Right renal cortex interstitium (tissue), 3 donors: Measurements from ENCODE around the gene LTBR. TPM values are rescaled to one million over a fixed set of nuclear protein-coding genes. Genes with fewer than 3 reads are reported as not detected.

Experiments
- DNase-seq, 3 donors: peaks; one replicate each; pipeline ENCODE4 v3.0.0-alpha.2; 2013; ENCODE audit warnings: low read depth in 3 of 3, low spot score in 2 of 3
- polyA plus RNA-seq, 3 donors: library from polyadenylated mRNA; unstranded; fragments of 120-200 nt; gene quantifications; one replicate each; pipeline ENCODE4 v1.2.1, GENCODE V29; 2013; ENCODE audit not compliant: insufficient read length in 3 of 3

The LTBR gene
- polyA plus RNA-seq, 3 donors, result 54.1 to 59.7 (median 57.7) TPM

DNA sequence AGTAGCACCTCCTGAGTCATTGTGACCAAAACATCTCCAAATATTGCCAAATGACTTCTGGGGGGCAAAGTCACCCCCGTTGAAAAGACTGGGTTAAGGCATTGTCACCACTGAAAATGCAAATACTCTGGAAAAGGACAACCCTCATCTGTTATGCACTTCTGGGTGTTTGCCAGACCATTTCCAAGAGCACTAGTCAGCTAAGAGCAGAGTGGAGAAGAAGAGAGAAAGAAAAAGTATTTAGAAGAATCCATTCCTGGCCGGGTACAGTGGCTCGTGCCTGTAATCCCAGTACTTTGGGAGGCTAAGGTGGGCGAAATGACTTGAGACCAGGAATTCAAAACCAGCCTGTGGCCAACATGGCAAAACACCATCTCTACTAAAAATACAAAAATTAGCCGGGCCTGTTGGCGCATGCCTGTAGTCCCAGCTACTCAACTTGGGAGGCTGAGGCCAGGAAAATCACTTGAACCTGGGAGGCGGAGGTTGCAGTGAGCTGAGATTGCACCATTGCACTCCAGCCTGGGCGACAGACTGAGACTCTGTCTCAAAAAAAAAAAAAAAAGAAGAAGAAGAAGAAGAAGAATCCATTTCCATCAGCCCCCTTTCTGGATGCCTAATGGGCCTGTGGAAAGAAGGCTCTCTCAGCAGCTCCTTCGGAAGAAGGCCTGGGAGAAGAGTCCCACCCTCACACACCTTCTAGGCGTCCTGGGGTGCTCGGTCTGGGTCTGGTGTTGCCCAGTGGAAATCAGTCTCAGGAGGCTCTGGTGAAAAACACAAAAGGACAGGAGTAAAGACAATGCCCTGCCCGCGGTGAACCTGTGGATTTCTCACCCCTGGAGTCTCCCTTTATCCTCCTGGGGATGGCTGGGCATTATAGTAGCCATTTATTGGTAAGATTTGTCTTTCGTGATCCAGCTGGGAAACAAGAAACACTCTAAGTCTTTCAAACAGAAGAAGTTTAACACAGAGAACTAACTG is 3.5 kb upstream of the LTBR start:
- DNase-seq, result no peak

DNA sequence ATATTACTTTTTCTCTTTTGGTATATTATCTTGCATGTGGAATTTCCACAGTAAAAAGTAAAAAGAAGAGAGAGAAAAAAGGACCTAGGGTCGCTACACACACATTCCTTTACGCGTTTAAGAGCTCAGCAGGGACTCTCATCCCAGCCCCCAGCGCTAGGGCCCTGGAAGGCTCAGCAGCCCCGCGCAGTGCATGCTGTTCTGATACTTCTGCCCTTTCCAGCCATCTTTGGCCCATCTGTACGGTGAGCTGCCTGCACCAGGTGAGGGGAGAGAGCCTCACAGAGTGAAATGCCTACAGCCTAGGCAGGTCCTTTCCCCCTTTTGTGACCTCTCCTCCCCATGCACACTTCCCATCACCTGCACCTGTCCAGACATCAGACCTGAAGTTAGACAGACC is 1.6 kb upstream of the LTBR start:
- no peak for DNase-seq

DNA sequence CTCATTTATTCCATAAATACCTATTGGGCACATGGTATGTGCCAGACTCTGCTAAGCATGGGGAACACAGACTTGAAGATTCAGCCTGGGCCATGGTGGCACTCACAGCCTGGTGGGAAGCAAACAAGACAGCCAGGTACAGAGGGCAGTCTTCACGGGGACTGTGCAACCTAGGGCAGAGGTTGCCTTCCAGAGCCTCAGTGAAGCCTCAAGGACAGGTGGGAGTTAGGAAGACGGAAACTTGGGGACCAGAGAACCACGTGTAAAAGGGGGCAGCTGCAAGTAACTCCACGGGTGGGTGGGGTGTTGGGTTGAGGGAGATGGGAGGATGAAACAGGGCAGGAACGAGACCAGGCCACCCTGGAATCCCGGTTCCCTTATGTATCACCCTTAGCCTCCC is 980 bp upstream of the LTBR start:
- no peak for DNase-seq

DNA sequence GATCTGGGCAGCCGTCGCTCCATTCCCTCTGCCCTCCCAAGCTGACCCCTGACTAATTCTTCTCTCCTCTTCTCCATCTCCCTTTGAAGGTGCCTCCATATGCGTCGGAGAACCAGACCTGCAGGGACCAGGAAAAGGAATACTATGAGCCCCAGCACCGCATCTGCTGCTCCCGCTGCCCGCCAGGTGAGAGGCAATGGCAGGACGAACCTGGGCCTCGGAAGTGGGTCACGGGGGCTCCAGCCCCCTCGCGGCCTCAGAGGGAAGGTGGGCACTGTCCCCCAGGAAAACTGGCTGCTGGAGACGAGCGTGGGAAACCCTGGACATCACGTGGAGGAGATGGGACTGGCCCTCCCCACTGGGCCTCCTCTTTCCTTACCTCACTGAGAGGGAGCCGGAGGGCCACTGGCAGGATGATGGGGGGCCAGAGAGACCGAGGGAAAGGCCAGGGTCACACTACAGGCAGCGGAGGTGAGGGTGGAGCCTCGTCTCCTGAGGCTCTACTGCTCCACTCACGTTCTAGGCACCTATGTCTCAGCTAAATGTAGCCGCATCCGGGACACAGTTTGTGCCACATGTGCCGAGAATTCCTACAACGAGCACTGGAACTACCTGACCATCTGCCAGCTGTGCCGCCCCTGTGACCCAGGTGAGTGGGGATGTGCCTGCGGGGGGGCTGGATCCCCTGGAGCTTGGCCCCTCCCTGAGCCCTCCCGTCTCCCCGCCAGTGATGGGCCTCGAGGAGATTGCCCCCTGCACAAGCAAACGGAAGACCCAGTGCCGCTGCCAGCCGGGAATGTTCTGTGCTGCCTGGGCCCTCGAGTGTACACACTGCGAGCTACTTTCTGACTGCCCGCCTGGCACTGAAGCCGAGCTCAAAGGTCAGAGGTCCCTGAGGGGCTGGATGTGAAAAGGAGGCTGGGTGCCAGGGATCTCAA is 806 bp downstream of the LTBR start:
- no peak for DNase-seq

DNA sequence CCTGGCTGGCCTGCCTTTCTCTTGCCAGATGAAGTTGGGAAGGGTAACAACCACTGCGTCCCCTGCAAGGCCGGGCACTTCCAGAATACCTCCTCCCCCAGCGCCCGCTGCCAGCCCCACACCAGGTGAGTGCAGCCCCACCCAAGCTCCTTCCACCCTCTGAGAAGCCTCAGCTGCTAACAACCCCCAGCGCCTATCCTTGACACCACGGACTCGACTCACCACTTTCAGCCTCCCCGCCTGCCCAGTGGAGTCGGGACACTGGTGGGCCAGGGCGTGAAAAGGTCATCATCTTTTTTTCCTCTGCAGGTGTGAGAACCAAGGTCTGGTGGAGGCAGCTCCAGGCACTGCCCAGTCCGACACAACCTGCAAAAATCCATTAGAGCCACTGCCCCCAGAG is 2.1 kb downstream of the LTBR start:
- no peak for DNase-seq

DNA sequence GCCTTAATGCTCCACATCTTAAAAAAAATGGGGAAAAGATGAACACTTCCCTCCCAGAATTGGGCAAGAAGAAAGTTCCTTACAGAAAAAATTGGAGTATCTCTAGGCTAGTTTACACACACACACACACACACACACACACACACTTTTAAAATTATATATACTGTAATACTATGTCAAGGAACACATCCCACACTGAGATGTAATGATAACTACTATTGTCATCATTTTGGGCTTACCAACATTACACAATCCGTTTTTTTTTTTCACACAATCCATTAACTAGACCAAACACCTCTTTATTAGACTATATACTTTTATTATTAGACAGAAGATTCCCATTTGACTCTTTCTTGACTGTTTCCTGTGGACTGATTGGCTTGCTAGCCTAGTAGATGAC is 2.5 kb downstream of the LTBR start:
- DNase-seq, result no peak

DNA sequence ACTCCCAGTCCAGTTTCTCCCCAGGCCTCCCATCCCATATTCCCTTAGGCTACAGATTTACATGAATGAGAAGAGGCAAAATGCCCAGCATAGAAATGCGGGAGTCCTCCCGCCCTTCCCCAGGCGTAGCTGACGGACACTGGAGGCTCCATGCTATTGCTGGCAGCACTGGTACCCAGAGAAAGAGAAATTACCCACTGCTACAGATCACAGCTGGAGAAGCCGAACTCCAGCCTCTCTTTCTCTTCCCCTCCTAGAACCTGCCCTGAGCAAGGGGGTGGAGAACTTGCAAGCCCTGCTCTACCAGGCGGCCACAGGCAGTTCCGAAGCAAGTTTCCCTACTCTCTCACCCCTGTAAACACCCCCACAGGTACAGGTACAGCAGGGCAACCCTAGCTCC is 3.6 kb downstream of the LTBR start:
- no peak for DNase-seq

DNA sequence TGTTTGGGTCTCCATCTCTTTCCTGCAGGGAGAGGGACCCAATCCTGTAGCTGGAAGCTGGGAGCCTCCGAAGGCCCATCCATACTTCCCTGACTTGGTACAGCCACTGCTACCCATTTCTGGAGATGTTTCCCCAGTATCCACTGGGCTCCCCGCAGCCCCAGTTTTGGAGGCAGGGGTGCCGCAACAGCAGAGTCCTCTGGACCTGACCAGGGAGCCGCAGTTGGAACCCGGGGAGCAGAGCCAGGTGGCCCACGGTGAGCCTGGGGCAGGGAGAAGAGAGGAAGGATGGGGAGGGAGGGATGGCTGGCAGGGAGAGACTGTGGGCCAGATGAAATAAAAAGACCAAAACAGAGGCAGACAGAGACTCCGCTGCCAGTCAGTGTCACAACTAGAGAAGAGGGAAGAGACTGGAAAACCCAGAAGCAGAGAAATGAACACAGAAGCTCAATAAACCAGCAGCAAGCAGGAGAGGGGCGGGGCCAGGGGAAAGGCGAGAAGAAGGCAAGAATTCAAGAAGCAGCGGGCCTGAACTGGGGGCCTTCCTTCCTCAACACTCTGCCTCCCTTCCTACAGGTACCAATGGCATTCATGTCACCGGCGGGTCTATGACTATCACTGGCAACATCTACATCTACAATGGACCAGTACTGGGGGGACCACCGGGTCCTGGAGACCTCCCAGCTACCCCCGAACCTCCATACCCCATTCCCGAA is 6.3 kb downstream of the LTBR start:
- no peak for DNase-seq

DNA sequence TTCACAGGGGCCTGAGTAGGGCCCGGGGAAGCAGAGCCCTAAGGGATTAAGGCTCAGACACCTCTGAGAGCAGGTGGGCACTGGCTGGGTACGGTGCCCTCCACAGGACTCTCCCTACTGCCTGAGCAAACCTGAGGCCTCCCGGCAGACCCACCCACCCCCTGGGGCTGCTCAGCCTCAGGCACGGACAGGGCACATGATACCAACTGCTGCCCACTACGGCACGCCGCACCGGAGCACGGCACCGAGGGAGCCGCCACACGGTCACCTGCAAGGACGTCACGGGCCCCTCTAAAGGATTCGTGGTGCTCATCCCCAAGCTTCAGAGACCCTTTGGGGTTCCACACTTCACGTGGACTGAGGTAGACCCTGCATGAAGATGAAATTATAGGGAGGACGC is 7.1 kb downstream of the LTBR start:
- no peak for DNase-seq

DNA sequence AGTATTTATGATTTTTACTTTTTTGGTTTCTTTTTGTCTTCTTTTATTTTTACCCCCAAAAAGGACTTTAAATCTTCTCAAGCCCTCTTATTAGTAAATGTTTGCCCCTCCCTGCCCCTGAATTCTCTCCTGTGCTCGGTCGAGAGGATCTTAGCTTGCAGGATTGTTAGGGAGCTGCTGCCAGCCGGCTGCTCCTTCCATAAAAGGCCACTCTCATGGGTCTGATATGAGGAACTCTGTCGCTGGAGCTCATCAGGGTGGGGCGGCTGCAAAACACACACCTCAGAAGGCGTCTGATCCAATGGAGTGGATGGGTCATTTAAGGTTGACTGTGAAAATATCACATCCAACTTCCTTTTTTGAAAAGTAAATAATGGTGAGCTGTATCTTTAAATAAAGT is 8.5 kb downstream of the LTBR start:
- DNase-seq, result no peak

DNA sequence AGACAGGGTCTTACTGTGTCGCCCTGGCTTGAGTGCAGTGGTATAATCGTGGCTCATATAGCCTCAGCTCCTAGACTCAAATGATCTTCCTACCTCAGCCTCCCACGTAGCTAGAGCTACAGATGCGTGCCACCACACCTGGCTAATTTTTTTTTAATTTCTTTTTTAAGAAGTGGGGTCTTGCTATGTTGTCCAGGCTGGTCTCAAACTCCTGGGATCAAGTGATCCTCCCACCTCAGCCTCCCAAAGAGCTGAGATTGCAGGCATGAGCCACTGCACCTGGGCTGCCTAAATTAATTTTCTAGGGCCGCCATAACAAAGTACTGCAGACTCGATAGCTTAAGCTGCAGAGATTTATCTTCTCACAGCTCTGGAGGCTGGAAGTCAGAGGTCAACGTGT is 9.1 kb downstream of the LTBR start:
- no peak for DNase-seq

DNA sequence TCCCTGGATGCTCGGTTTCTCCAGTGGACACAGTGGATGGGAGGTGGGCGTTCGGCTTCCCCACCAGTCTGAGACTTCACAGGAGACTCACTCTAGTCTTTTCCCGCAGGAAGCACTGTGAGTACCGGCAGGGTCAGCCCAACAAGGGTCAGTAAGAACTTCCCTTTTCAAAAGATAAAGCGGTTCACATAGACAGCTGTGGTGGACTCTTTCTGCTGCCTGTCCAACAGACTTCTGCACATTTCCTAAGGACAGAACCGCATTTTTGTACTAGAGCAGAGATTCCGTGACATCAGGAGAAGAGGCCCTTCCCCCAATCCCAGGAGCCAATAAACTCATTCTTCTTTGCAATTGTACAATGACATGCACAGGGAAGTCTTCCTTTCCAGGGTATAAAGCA is 10.4 kb downstream of the LTBR start:
- DNase-seq, result no peak

DNA sequence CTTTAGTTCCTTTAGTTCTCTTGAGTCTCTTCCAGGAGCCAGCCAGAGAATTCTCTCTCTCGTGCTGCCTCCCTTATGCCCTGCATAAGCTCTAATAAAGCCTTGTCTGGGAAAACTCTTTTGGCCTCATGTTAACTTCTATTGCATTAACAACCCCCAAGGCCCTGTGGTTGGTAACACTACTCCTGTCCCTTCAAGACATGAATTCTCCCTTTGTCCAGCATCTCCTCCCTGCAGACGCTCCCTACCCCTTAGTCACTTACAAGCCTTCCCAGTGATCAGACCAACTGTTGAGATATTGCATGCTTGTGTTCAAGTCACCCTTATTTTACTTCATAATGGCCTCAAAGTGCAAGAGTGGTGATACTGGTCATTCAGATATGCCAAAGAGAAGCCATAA is 12.1 kb downstream of the LTBR start:
- no peak for DNase-seq

DNA sequence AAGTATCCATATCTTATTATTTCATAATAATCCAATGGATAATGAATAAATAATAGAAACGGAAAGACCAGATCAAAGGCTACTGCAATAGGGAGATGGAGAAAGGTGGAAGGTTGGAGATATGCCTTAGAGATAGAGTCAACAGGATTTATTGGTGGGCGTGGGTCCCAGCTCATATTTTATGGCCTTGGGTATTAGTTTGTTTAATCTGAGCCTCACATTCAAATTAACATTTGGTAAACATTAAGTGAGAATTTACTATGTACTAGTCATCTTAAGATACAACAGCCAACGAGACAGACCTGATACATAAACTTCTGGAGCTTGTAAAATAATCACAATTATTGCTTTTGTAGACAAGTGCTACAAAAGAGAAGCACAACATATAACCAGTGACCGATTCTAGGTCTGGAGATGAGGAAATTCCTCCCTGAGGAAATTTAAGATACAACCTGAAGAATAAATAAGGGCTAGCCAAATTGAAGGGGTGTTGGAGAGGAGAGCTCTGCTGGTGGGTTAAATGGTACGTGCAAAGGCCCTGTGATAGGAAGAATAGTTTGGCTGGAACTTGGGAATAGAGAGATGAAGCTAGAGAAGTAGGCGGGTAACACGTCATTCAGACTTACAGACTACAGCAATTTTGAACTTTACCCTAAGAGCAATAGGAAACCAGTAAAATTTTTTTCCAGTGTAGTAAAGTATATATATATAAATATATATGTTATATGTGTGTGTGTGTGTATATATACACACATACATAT is 16.1 kb downstream of the LTBR start:
- no peak for DNase-seq

DNA sequence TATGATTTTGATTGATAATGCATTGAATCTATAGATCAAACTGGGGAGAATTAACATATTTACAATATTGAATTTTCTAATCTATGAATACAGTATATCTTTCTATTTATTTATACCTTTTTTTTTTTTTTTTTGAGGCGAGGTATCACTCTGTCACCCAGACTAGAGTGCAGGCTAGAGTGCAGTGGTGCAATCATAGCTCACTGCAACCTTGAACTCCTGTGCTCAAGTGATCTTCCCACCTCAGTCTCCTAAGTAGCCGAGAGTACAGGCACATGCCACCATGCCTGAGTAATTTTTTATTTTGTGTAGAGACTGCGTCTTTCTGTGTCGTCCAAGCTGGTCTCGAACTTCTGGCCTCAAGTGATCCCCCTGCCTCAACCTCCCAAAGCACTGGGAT is 20.4 kb downstream of the LTBR start:
- no peak for DNase-seq

DNA sequence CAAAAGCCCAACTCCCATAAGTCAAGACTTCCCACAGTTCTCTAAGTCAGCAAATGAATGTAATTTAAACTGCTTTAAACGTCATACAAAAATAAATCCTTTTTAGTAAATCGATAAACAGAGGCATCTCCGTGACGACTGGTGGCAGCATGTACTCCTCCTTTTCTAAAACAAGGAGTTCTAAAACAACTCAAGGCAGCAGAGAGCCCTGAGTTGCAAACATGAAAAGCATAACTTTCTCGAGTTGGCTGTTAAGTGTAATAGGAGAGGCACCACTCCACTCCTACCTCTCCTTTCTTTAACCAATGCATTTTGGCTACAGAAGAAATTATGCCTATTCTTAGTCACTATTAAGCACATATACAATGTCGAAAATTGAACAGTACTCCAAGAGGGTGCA is 22.0 kb downstream of the LTBR start:
- DNase-seq, result no peak

DNA sequence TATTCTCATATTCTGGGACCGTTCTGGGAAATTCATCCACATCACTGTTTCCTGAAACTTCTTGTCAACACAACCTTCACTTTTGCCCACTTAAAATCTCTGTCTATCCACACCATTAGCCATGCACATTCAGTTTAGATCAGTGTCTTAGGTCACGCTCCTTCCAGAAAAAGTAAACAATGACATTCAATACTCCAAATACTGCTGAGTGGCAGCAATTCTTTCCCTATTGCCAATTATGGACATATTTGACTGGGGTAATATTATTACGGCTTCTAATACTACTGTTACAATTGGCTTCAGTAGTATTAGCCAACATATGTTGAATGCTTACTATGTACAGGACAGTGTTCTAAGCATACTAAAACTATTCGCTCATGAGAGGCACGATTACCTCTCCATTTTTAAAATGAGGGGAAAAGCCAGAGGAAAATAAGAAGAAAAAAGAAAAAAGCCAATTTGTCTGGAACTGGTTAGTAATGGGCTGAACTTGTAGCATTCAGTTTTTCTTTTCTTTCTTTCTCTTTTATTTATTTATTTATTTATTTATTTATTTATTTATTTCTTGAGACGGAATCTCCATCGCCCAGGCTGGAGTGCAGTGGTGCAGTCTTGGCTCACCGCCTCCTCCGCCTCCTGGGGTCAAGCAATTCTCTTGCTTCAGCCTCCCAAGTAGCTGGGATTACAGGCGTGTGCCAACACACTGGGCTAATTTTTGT is 23.4 kb downstream of the LTBR start:
- no peak for DNase-seq

DNA sequence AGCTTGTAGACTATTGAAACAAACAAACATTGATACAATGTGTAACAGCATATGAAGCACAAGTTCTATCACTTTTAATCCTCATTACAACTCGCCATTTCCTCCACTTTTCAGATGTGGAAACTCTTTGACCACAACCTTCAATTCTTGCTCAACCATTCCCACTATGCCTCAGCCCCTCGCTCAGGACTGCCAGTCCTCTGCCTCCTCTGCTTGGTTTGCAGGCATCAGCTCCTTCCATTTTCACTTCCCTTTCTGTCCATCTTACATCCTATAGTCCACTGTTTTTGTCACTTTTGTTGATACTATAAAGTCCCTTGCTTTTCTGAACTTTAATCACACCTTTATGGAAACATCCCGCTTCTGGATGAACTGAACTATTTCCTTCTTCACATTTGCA is 32.6 kb downstream of the LTBR start:
- DNase-seq, result no peak

DNA sequence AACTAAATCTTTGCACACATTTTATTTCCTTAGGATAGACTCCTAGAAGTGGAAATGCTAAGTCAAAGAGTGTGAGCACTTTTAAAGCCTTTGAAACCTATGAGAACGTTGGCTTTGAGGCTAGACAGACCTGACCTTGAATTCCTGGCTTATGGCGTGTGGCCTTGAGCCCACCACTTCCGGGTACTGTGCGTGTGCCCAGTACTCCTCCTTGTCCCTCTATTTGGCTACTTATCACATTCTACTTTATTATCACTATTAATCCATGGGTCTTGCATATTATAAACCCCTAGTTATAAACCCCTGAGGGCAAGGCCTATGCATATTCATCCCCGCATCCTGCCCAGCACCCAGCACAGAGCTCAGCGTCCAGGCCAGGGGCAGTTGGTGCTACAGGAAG is 34.8 kb downstream of the LTBR start:
- no peak for DNase-seq

DNA sequence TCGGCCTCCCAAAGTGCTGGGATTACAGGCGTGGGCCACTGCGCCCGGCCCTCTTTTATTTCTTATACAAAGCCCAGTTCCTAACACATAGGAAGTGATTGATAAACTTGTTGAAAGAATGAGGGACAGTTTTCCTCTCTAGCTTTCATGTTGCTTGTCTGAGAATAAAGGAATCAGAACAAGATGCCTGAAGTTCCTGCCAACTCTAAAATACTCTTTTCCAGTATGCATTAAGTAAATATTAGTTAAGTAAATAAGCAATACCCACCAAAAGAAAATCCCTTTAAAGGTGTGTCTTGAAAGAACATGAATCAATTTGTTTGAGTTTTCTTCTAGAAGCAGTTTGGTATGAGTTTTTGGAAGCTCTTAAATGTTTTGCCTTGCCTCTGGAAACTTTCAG is 36.4 kb downstream of the LTBR start:
- no peak for DNase-seq
